Mononuclear cell (primary cell): ENCODE data around the gene PLEKHD1. TPM values are rescaled to one million over a fixed set of nuclear protein-coding genes. Genes with fewer than 3 reads are reported as not detected.
"Not testable (repeated sequence)": the region's sequence is repeated elsewhere in the genome, so short reads cannot be mapped to it uniquely, and the experiment has no call there.

Experiments used
- H3K27me3 ChIP-seq: 2 replicates; pipeline ENCODE4 v1.6.0; 2011; ENCODE audit warnings: low read length, control low read depth; ENCODE audit not compliant: insufficient read depth
- H3K4me1 ChIP-seq: 2 replicates; pipeline ENCODE4 v1.5.1; 2011; ENCODE audit warnings: mild to moderate bottlenecking, low read length, control low read depth; ENCODE audit not compliant: insufficient read depth
- H3K4me3 ChIP-seq: 2 replicates; pipeline ENCODE4 v1.5.1; 2011; ENCODE audit warnings: mild to moderate bottlenecking, low read length, moderate library complexity
- H3K9me3 ChIP-seq: 2 replicates; pipeline ENCODE4 v1.5.1; 2011; ENCODE audit warnings: low read depth, mild to moderate bottlenecking, control low read depth, low read length
- total RNA-seq: library from RNA; depleted of rRNA; stranded (reverse); fragments of >200 nt; gene quantifications from one replicate; pipeline ENCODE4 v1.2.3, GENCODE V29; 2012

The PLEKHD1 gene
- total RNA-seq, 1 donor, result 0.31 TPM

GRCh38 chr14:69473946-69474345, 10.6 kb upstream of the PLEKHD1 start:
- Histone ChIP-seq H3K9me3 (no peaks in the 10 kb centered on the region), H3K4me1 (peaks cover 6% of the 10 kb centered on the region), H3K27me3 (no peaks in the 10 kb centered on the region), H3K4me3 (no peak overlapping the region)

GRCh38 chr14:69475194-69475818, 9.2 kb upstream of the PLEKHD1 start:
- Histone ChIP-seq H3K4me1 (no peaks in the 10 kb centered on the region), H3K27me3 (no peaks in the 10 kb centered on the region), H3K4me3 (no peak overlapping the region), H3K9me3 (no peaks in the 10 kb centered on the region)

GRCh38 chr14:69476824-69477450, 7.6 kb upstream of the PLEKHD1 start:
- not testable (repeated sequence) for H3K9me3 ChIP-seq, H3K4me1 ChIP-seq, H3K27me3 ChIP-seq, H3K4me3 ChIP-seq

GRCh38 chr14:69478055-69478454, 6.5 kb upstream of the PLEKHD1 start:
- not testable (repeated sequence) for H3K4me3 ChIP-seq

GRCh38 chr14:69479696-69480095, 4.8 kb upstream of the PLEKHD1 start:
- peaks cover 18% of the 10 kb centered on the region for H3K27me3 ChIP-seq
- H3K4me1 ChIP-seq, result no peaks in the 10 kb centered on the region
- H3K4me3 ChIP-seq, result no peak overlapping the region
- H3K9me3 ChIP-seq, result no peaks in the 10 kb centered on the region

More at GRCh38 chr14:69478055-69478454, 6.5 kb upstream of the PLEKHD1 start:
- not testable (repeated sequence) for H3K4me1 ChIP-seq, H3K9me3 ChIP-seq, H3K27me3 ChIP-seq

GRCh38 chr14:69480136-69480535, 4.4 kb upstream of the PLEKHD1 start:
- H3K27me3 ChIP-seq, result peaks cover 22% of the 10 kb centered on the region
- no peak overlapping the region for H3K4me3 ChIP-seq
- H3K9me3 ChIP-seq, result no peaks in the 10 kb centered on the region
- no peaks in the 10 kb centered on the region for H3K4me1 ChIP-seq

- Histone ChIP-seq H3K27me3 (peaks cover 38% of the 10 kb centered on the region), H3K4me1 (no peaks in the 10 kb centered on the region), H3K9me3 (no peaks in the 10 kb centered on the region)
Measured at GRCh38 chr14:69481815-69482568, 2.5 kb upstream of the PLEKHD1 start.

GRCh38 chr14:69483765-69484443, 624 bp upstream of the PLEKHD1 start:
- Histone ChIP-seq H3K9me3 (no peaks in the 10 kb centered on the region), H3K4me1 (no peaks in the 10 kb centered on the region), H3K4me3 (no peak overlapping the region), H3K27me3 (peaks cover 38% of the 10 kb centered on the region)

More at GRCh38 chr14:69481815-69482568, 2.5 kb upstream of the PLEKHD1 start:
- no peak overlapping the region for H3K4me3 ChIP-seq

- peaks cover 38% of the 10 kb centered on the region for H3K27me3 ChIP-seq
- no peaks in the 10 kb centered on the region for H3K4me1 ChIP-seq
Measured at GRCh38 chr14:69485315-69485660, 760 bp downstream of the PLEKHD1 start.

GRCh38 chr14:69485701-69486100, 1.2 kb downstream of the PLEKHD1 start:
- Histone ChIP-seq H3K27me3 (peaks cover 38% of the 10 kb centered on the region), H3K4me3 (no peak overlapping the region), H3K4me1 (no peaks in the 10 kb centered on the region), H3K9me3 (no peaks in the 10 kb centered on the region)

More at GRCh38 chr14:69485315-69485660, 760 bp downstream of the PLEKHD1 start:
- H3K9me3 ChIP-seq, result no peaks in the 10 kb centered on the region
- H3K4me3 ChIP-seq, result no peak overlapping the region

GRCh38 chr14:69487226-69487625, 2.7 kb downstream of the PLEKHD1 start:
- no peak overlapping the region for H3K4me3 ChIP-seq
- no peaks in the 10 kb centered on the region for H3K4me1 ChIP-seq
- H3K9me3 ChIP-seq, result no peaks in the 10 kb centered on the region
- peaks cover 38% of the 10 kb centered on the region for H3K27me3 ChIP-seq

- no peaks in the 10 kb centered on the region for H3K4me1 ChIP-seq
- no peaks in the 10 kb centered on the region for H3K9me3 ChIP-seq
- H3K27me3 ChIP-seq, result peaks cover 37% of the 10 kb centered on the region
- H3K4me3 ChIP-seq, result no peak overlapping the region
Measured at GRCh38 chr14:69487771-69488170, 3.2 kb downstream of the PLEKHD1 start.

- H3K4me3 ChIP-seq, result no peak overlapping the region
- peaks cover 22% of the 10 kb centered on the region for H3K27me3 ChIP-seq
- H3K4me1 ChIP-seq, result no peaks in the 10 kb centered on the region
- no peaks in the 10 kb centered on the region for H3K9me3 ChIP-seq
Measured at GRCh38 chr14:69489495-69489894, 5.0 kb downstream of the PLEKHD1 start.

GRCh38 chr14:69490219-69490918, 5.8 kb downstream of the PLEKHD1 start:
- H3K4me1 ChIP-seq, result no peaks in the 10 kb centered on the region
- peaks cover 14% of the 10 kb centered on the region for H3K27me3 ChIP-seq
- no peak overlapping the region for H3K4me3 ChIP-seq
- H3K9me3 ChIP-seq, result no peaks in the 10 kb centered on the region
